Thoracic aorta (tissue), 2 donors: ENCODE data around the gene CHRDL1. TPM values are rescaled to one million over a fixed set of nuclear protein-coding genes. Genes with fewer than 3 reads are reported as not detected.

Source experiments
- ATAC-seq: fragments of 150-250 bp; one replicate; pipeline ENCODE4 v1.8.0; 2017; ENCODE audit warnings: low read depth; ENCODE audit not compliant: insufficient number of reproducible peaks, low FRiP score
- DNase-seq: peaks from one replicate; pipeline ENCODE4 v3.0.0-alpha.2; 2020; ENCODE audit warnings: low spot score
- H3K27ac ChIP-seq, 2 donors: fragments of 200-600 bp; sonication (generic); 1 replicate in 1 of 2; 2 replicates in 1 of 2; pipeline ENCODE4 v1.5.1; 2016; ENCODE audit warnings: mild to moderate bottlenecking in 2 of 2, moderate library complexity in 2 of 2
- H3K27me3 ChIP-seq: fragments of 200-600 bp; sonication (generic); replicated peaks from 2 replicates; pipeline ENCODE4 v1.6.0; 2016; ENCODE audit warnings: mild to moderate bottlenecking; ENCODE audit not compliant: insufficient read depth
- H3K36me3 ChIP-seq: fragments of 200-600 bp; sonication (generic); one replicate; pipeline ENCODE4 v1.5.1; 2016
- H3K4me1 ChIP-seq, 2 donors: fragments of 200-600 bp; sonication (generic); 1 replicate in 1 of 2; 2 replicates in 1 of 2; pipeline versions ENCODE4 v1.5.1 to v1.6.0; 2016; ENCODE audit warnings: low read depth in 2 of 2, mild to moderate bottlenecking in 1 of 2; ENCODE audit not compliant: control insufficient read depth in 1 of 2
- H3K4me3 ChIP-seq: fragments of 200-600 bp; sonication (generic); 2 replicates; pipeline ENCODE4 v1.5.1; 2016; ENCODE audit warnings: mild to moderate bottlenecking
- H3K9me3 ChIP-seq: fragments of 200-600 bp; sonication (generic); 2 replicates; pipeline ENCODE4 v1.5.1; 2016
- CTCF ChIP-seq: fragments of 200-600 bp; sonication (generic); IDR thresholded peaks from one replicate; pipeline ENCODE4 v1.5.1; 2019; ENCODE audit warnings: antibody characterized with exemption
- total RNA-seq, 2 donors: library from RNA; depleted of rRNA; stranded (reverse); fragments of >200 nt; gene quantifications; one replicate each; pipeline versions ENCODE4 v1.1.0 to v1.2.3, GENCODE V29; 2016

The CHRDL1 gene
- total RNA-seq, 2 donors from 2014 or later = 16.8 to 48.6 TPM

GRCh38 chrX:110755611-110756010, 40.0 kb downstream of the CHRDL1 start:
- DNase-seq (no peak), ATAC-seq (no peak)
- no peaks in the 10 kb centered on the region for H3K4me1 ChIP-seq
- H3K27me3 ChIP-seq = no peaks in the 10 kb centered on the region
- no peak for TF ChIP-seq CTCF
- H3K9me3 ChIP-seq = no peaks in the 10 kb centered on the region
- no peak overlapping the region for H3K27ac ChIP-seq
- H3K4me3 ChIP-seq = no peak overlapping the region
- H3K36me3 ChIP-seq = no peaks in the 10 kb centered on the region

- H3K27ac ChIP-seq = no peak overlapping the region
- ATAC-seq = no peak
- H3K4me1 ChIP-seq = no peaks in the 10 kb centered on the region
- H3K9me3 ChIP-seq = no peaks in the 10 kb centered on the region
- TF ChIP-seq CTCF = no peak
- DNase-seq = no peak
- no peaks in the 10 kb centered on the region for H3K27me3 ChIP-seq
- H3K36me3 ChIP-seq = no peaks in the 10 kb centered on the region
- no peak overlapping the region for H3K4me3 ChIP-seq
Observed at GRCh38 chrX:110755061-110755460, 40.6 kb downstream of the CHRDL1 start.

- ATAC-seq (no peak), DNase-seq (no peak)
- Histone ChIP-seq H3K9me3 (no peaks in the 10 kb centered on the region), H3K27ac (no peak overlapping the region), H3K27me3 (no peaks in the 10 kb centered on the region), H3K36me3 (no peaks in the 10 kb centered on the region), H3K4me3 (no peak overlapping the region), H3K4me1 (no peaks in the 10 kb centered on the region)
- no peak for TF ChIP-seq CTCF
Observed at GRCh38 chrX:110750526-110751189, 45.0 kb downstream of the CHRDL1 start.

GRCh38 chrX:110748256-110748806, 47.3 kb downstream of the CHRDL1 start:
- no peaks in the 10 kb centered on the region for H3K4me1 ChIP-seq

GRCh38 chrX:110746014-110746413, 49.6 kb downstream of the CHRDL1 start:
- H3K4me3 ChIP-seq = no peak overlapping the region
- H3K9me3 ChIP-seq = no peaks in the 10 kb centered on the region
- no peak for ATAC-seq
- H3K27ac ChIP-seq = no peak overlapping the region
- H3K36me3 ChIP-seq = no peaks in the 10 kb centered on the region
- no peaks in the 10 kb centered on the region for H3K4me1 ChIP-seq
- no peak for TF ChIP-seq CTCF
- no peak for DNase-seq
- no peaks in the 10 kb centered on the region for H3K27me3 ChIP-seq

More at GRCh38 chrX:110748256-110748806, 47.3 kb downstream of the CHRDL1 start:
- Histone ChIP-seq H3K4me3 (no peak overlapping the region), H3K36me3 (no peaks in the 10 kb centered on the region), H3K27me3 (no peaks in the 10 kb centered on the region), H3K27ac (no peak overlapping the region), H3K9me3 (no peaks in the 10 kb centered on the region)
- DNase-seq (no peak), ATAC-seq (no peak)
- TF ChIP-seq CTCF = no peak
